BLaER1 treated with 17β-estradiol and CSF1 and Interleukin-3, amounts not matched to agents 10 nM and 100 nM (cell line): ENCODE measurements around the gene STAC3.

Source experiments
- H3K27ac ChIP-seq, 11 experiments: shearing (Covaris generic); formaldehyde crosslinking; 2 replicates each; pipeline ENCODE4 v1.8.1; 2022
- H3K27me3 ChIP-seq, 11 experiments: shearing (Covaris generic); formaldehyde crosslinking; 2 replicates each; pipeline ENCODE4 v1.8.1; 2022
- H3K36me3 ChIP-seq, 11 experiments: shearing (Covaris generic); formaldehyde crosslinking; 2 replicates each; pipeline ENCODE4 v1.8.1; 2022
- H3K4me1 ChIP-seq, 10 experiments: shearing (Covaris generic); formaldehyde crosslinking; 2 replicates each; pipeline ENCODE4 v1.8.1; 2022
- H3K4me2 ChIP-seq, 11 experiments: shearing (Covaris generic); formaldehyde crosslinking; 2 replicates each; pipeline ENCODE4 v1.8.1; 2022
- H3K4me3 ChIP-seq, 10 experiments: shearing (Covaris generic); formaldehyde crosslinking; 2 replicates each; pipeline ENCODE4 v1.8.1; 2022
- H3K9ac ChIP-seq, 11 experiments: shearing (Covaris generic); formaldehyde crosslinking; 2 replicates each; pipeline ENCODE4 v1.8.1; 2022
- H3K9me3 ChIP-seq, 11 experiments: shearing (Covaris generic); formaldehyde crosslinking; replicated peaks in 1 of 11; 2 replicates each; pipeline ENCODE4 v1.8.1; 2022
- H4K20me1 ChIP-seq, 11 experiments: shearing (Covaris generic); formaldehyde crosslinking; 2 replicates each; pipeline ENCODE4 v1.8.1; 2022
- Cebpa-rat ChIP-seq, 11 experiments: shearing (Covaris generic); IDR thresholded peaks; 2 replicates each; pipeline ENCODE4 v1.8.1; 2022

Gene STAC3

DNA sequence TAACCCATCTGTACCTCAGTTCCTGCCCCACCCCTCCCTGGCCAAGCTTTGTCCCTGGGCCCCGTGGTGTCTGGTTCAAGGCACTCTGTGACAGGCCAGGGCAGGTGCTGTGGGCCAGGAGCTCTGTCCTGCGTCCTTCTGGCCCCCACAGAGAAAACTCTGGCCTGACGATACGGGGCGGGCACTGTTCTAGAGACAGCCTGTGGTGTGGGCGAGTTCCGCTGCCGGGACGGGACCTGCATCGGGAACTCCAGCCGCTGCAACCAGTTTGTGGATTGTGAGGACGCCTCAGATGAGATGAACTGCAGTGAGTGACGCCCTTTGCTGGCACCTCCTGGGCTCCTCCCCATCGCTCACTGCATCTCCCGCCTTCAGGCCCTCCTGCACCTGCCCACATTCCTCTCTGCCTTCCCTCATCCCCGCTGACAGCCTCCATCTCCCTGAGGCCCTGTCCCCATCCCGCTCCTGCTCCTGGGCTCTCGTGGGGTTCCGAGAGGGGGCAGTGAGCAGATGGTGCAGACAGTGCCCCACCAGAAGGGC is 57.2 kb downstream of the STAC3 start:
- Histone ChIP-seq H3K36me3 (peaks cover 27 to 100% (median 48%) of the 10 kb centered on the region in 11 experiments; a peak in 18 of 22 replicates), H3K4me3 (no peak overlapping the region), H3K27me3 (no peaks in the 10 kb centered on the region), H3K4me2 (no peak overlapping the region), H4K20me1 (peaks cover 0 to 98% (median 22%) of the 10 kb centered on the region in 11 experiments; a peak in 14 of 22 replicates), H3K9me3 (no peaks in the 10 kb centered on the region), H3K9ac (no peak overlapping the region), H3K27ac (no peak overlapping the region), H3K4me1 (peaks cover 0 to 22% (median 20%) of the 10 kb centered on the region in 10 experiments; a peak in 16 of 20 replicates)
- TF ChIP-seq Cebpa-rat (IDR thresholded peaks at IDR 0.05) = no peak
